Omental fat pad (tissue), 4 donors: Measurements from ENCODE around the gene LIF. TPM values are rescaled to one million over a fixed set of nuclear protein-coding genes. Genes with fewer than 3 reads are reported as not detected.

Experiments used
- ATAC-seq: fragments of 150-250 bp; one replicate; pipeline ENCODE4 v1.9.1; 2016; ENCODE audit warnings: mild to moderate bottlenecking, moderate library complexity; ENCODE audit not compliant: low FRiP score
- DNase-seq: peaks from one replicate; pipeline ENCODE4 v3.0.0-alpha.2; 2019; ENCODE audit warnings: low spot score
- total RNA-seq, 4 donors: library from RNA; depleted of rRNA; stranded (reverse); fragments of >200 nt; gene quantifications; one replicate each; pipeline ENCODE4 v1.1.0, GENCODE V29; 2016
- TF ChIP-seq, protein P1 (sequence below), 3 donors: fragments of 450-650 bp; IDR thresholded peaks; one replicate each; pipeline ENCODE4 v1.5.1; 2016 to 2017; ENCODE audit warnings: antibody characterized with exemption in 3 of 3, mild to moderate bottlenecking in 3 of 3, moderate library complexity in 2 of 3

The LIF gene
- total RNA-seq, 4 donors from 2014 or later = 1.3 to 74.7 (median 24.4) TPM

DNA sequence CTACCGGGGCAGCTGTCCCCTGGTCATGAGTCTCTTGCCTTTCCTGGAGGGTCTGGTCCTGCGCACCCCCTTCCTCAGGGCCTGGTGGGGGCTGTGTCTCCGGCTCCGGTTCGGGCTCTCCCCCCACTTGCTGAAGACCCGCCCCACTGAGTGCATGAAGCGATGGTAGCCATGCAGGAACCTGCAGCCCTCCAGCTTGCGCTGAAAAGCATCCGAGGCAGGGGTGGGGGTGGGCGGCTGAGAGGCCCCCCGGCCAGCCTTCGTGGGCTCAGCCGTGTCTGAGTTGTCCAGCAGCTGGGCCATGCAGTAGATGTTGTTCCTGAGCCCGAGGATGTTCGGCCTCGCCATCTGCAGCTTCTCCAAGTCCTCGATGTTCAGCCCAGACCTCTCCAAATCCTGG is 17.3 kb upstream of the LIF start:
- TF ChIP-seq, protein P1, sequence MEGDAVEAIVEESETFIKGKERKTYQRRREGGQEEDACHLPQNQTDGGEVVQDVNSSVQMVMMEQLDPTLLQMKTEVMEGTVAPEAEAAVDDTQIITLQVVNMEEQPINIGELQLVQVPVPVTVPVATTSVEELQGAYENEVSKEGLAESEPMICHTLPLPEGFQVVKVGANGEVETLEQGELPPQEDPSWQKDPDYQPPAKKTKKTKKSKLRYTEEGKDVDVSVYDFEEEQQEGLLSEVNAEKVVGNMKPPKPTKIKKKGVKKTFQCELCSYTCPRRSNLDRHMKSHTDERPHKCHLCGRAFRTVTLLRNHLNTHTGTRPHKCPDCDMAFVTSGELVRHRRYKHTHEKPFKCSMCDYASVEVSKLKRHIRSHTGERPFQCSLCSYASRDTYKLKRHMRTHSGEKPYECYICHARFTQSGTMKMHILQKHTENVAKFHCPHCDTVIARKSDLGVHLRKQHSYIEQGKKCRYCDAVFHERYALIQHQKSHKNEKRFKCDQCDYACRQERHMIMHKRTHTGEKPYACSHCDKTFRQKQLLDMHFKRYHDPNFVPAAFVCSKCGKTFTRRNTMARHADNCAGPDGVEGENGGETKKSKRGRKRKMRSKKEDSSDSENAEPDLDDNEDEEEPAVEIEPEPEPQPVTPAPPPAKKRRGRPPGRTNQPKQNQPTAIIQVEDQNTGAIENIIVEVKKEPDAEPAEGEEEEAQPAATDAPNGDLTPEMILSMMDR (IDR thresholded peaks at IDR 0.05) = no peak
- DNase-seq (no peak), ATAC-seq (no peak)

DNA sequence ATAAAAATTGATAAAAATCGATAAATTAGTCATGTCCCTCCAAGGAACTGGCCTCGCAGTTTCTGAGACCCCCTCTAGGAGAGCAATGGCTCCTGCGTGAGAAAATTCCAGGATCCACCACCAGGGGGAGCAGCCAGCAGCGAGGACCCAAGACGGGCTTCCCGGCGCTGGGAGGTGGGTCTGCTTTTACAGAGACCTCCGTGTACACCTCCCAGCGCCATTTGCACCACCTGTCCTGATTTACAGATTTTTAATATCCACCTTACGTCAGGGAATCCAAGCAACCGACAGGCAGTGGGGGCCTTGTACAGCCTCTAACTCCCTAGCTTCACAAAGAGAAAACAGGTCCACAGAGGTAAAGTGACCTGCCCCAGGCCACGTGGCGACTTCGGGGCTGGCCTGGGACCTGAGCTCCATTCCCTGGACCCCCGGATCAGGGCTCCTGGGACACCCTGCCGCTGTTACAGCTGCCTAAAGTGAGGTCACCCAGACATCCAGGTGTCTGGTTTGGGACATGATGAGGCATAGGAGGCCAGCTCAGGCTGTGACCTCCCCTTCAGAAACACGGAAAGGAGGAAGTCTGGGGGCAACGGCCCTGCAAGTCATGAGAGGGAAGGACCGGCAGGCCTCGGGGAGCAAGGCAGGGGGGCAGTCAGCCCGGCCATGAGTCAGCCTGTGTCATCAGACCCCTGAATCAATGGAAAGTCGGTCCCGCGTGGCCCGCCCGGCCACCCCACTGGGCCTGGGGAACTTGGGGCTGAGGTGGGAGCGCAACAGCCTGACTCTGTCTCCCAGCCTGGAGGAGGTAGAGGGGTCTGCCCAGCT is 16.6 kb upstream of the LIF start:
- DNase-seq (no peak), ATAC-seq (no peak)
- TF ChIP-seq, protein P1 (IDR thresholded peaks at IDR 0.05) = peak in 2 of 3 donors; percentile 94 to 98

- TF ChIP-seq, protein P1 (IDR thresholded peaks at IDR 0.05) = no peak
- DNase-seq (no peak), ATAC-seq (no peak)
Measured at GRCh38 chr22:30262112-30262511, 15.6 kb upstream of the LIF start.

- DNase-seq = no peak
- TF ChIP-seq, protein P1 (IDR thresholded peaks at IDR 0.05) = no peak
- no peak for ATAC-seq
Measured at GRCh38 chr22:30261134-30261533, 14.6 kb upstream of the LIF start.

- TF ChIP-seq, protein P1 (IDR thresholded peaks at IDR 0.05) = no peak
- ATAC-seq = no peak
- DNase-seq = no peak
Measured at GRCh38 chr22:30260682-30261081, 14.1 kb upstream of the LIF start.

- DNase-seq (no peak), ATAC-seq (no peak)
- TF ChIP-seq, protein P1 (IDR thresholded peaks at IDR 0.05) = no peak
Measured at GRCh38 chr22:30260276-30260675, 13.7 kb upstream of the LIF start.

GRCh38 chr22:30254314-30254713 is 7.8 kb upstream of the LIF start:
- ATAC-seq = no peak
- no peak for DNase-seq
- TF ChIP-seq, protein P1 (IDR thresholded peaks at IDR 0.05) = no peak
